Measurements from ENCODE around the gene ELF5.

The ELF5 gene

GRCh38 chr11:34448223-34448994 is 65.2 kb downstream of the ELF5 start:
- DNase-seq = no peak

- no peak for DNase-seq
These were observed 66.5 kb downstream of the ELF5 start for GRCh38 chr11:34447044-34447443.

- DNase-seq = no peak
These were observed 67.2 kb downstream of the ELF5 start for GRCh38 chr11:34446386-34446785.

- DNase-seq = no peak
These were observed 67.6 kb downstream of the ELF5 start for GRCh38 chr11:34445956-34446355.

GRCh38 chr11:34444428-34444827 is 69.2 kb downstream of the ELF5 start:
- no peak for DNase-seq

- no peak for DNase-seq
These were observed 70.5 kb downstream of the ELF5 start for GRCh38 chr11:34443136-34443535.

- DNase-seq = no peak
These were observed 71.8 kb downstream of the ELF5 start for GRCh38 chr11:34441814-34442213.

- no peak for DNase-seq
These were observed 73.9 kb downstream of the ELF5 start for GRCh38 chr11:34439610-34440198.

GRCh38 chr11:34438529-34439507 is 74.8 kb downstream of the ELF5 start, which contains the start of gene CAT:
Gene CAT (plus strand): TSS chr11:34438934. CDS start chr11:34439014, 80 bp downstream.
- peak; percentile 80 for DNase-seq

GRCh38 chr11:34437224-34438125 is 76.1 kb downstream of the ELF5 start:
- DNase-seq = no peak

- no peak for DNase-seq
These were observed 79.7 kb downstream of the ELF5 start for GRCh38 chr11:34433899-34434298.

- no peak for DNase-seq
These were observed 80.8 kb downstream of the ELF5 start for GRCh38 chr11:34432822-34433221.

- DNase-seq = no peak
These were observed 81.6 kb downstream of the ELF5 start for GRCh38 chr11:34431979-34432378.
